HG03064 (cell line): ENCODE results near the gene RAB11FIP3.

Experiments
- ATAC-seq: cut with Tn5 transposase; IDR thresholded peaks from one replicate; pipeline ENCODE4 v1.9.1; 2021; ENCODE audit warnings: low read depth; ENCODE audit not compliant: unreplicated experiment

The RAB11FIP3 gene

DNA sequence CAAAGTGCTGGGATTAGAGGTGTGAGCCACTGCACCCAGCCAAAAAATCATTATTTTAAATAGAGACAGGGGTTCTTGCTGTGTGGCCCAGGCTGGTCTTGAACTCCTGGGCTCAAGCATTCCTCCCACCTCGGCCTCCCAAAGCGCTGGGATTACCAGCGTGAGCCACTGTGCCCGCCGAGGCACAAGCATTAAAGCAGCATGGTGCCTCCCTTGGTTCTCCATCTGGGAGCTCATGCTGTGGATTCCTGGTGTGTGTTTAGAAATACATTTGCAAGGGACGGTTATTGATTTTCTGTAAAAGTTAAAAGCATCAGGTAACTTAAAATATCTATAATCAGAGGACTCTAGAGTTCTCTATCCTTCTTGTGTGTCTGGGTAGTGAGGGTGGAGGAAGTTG is 87.4 kb downstream of the RAB11FIP3 start:
- no peak for ATAC-seq

DNA sequence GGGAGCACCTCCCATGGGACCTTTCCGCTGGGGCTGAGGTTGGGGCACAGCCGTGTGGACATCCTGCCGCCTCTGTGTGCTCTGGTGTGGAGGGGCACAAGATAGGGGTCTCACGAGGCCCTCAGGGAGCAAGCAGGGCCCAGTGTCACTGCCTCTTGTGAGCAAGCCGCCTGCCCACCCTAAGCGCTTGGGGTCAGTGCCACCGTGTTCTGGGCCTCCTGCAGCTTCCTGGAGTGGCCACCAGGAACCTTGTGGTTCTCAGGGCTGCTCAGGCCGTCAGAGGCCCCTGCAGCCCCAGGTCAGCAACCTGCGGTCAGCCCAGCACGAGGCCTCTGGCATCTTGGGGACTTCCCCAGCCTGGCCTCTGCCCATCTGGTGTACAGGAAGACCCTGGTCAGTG is 88.5 kb downstream of the RAB11FIP3 start:
- ATAC-seq = no peak

DNA sequence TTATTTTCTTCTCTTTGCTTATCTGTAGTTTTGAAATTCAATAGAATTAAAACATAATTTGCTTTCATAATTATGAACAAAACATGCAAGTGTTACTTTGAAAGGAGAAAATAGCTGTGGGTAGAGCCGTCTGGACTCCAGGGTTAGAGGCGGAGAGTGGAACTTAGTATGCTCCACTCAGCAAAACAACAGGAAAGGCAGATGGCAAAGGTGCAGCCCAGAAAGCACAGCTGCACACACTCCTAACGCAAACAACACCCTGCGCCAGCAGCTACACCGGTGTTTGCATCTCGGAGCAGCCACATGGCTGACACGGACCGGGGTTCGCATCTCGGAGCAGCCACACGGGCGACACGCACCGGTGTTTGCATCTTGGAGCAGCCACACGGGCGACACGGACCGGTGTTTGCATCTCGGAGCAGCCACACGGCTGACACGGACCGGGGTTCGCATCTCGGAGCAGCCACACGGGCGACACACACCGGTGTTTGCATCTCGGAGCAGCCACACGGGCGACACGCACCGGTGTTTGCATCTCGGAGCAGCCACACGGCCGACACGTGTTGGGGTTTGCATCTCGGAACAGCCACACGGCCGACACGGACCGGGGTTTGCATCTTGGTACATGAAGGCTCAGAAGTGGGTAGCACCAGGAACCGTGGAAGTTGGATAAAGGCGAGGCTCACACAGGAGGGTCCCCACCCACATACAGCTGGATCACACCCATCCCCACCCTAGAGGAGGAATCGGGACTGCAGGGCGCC is 89.9 kb downstream of the RAB11FIP3 start:
- ATAC-seq = no peak

DNA sequence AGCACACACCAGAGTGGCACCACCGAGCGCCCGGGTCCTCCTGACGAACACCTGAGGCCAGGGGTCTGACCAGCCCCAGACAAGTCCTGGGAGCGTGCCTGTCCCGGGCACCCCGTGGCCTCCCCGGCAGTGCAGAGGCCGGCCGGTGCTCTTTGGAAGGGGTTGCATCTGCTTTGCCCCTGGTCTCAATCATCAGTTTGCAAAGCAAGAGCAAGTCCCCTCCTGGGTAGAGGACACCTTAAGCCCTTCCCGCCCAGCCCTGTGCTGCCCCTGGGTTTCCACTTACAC is 90.4 kb downstream of the RAB11FIP3 start:
- no peak for ATAC-seq

DNA sequence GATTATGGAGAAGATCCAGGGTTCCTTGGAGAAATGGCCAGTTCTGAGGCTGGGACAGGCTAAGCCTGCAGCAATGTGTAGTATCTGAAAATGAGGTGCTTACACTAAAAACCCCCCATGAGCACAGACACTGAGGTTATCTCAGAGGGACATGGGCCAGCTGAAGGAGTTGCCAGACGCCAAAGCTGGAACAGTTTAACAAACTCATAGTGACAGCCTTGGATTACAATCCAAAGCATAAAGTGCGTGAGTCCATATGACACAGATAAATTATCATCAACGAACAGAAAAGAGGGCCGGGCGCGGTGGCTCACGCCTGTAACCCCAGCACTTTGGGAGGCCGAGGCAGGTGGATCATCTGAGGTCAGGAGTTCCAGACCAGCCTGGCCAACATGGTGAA is 90.9 kb downstream of the RAB11FIP3 start:
- ATAC-seq = no peak

DNA sequence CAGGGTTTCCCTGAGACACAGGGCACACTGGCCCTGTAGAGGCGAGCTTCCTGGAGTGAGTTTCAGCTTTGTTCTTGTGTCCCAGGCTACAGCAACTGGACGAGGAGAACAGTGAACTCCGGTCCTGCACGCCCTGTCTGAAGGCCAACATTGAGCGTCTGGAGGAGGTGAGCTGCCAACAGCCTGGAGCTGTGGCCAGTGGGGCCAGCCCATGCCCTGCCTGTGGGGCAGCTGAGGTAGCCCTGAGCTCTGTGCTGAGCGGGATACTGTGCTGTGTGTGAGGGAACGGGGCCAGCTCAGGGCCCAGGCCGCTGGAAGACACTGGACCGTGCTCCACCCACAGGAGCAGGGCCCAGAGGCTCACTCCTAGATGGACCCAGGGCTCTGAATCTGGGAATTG is 93.4 kb downstream of the RAB11FIP3 start:
- ATAC-seq = no peak

DNA sequence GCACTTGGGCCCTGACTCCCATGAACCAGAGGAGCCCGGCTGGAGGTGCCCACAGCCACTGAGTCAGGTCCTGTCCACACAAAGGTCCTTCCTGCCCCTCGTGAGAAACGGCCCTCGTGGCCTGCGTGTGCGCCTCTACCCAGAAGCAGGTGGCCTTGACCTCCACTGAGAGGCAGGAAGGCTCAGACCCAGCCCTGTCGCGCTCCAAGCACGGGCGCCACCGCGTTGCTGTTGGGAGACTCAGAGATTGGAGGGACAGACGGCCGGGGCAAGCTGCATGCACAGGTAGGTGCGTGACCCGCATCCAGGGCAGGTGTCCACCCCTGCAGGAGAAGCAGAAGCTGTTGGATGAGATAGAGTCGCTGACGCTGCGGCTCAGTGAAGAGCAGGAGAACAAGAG is 94.0 kb downstream of the RAB11FIP3 start:
- ATAC-seq = no peak

DNA sequence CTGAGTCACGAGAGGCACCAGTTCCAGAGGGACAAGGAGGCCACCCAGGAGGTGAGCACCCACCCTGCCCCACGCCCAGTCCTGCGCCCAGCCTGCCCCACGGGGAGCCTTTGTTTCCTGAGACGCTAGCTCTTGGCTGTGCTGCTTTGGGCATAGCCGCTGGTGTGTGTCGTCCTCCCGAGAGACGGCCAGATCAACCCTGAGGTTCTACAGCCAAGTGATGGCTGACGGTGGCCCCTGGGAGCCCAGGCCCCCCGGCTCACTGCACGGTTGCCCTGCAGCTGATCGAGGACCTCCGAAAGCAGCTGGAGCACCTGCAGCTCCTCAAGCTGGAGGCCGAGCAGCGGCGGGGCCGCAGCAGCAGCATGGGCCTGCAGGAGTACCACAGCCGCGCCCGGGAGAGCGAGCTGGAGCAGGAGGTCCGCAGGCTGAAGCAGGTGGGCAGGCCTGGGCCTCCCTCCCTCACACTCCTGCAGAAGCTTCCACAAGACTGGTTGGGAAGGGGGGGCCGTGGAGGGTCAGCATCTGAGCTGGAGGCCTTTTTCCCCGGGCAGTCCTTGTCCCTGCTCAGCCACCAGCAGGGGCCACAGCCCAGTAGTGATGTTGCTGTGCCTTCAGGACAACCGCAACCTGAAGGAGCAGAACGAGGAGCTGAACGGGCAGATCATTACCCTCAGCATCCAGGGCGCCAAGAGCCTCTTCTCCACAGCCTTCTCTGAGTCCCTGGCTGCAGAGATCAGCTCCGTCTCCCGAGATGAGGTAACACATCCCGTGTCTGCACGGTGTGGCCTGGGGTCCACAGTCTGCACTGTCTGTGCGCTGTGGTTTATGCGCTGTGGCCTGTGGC is 94.6 kb downstream of the RAB11FIP3 start:
- ATAC-seq = no peak

DNA sequence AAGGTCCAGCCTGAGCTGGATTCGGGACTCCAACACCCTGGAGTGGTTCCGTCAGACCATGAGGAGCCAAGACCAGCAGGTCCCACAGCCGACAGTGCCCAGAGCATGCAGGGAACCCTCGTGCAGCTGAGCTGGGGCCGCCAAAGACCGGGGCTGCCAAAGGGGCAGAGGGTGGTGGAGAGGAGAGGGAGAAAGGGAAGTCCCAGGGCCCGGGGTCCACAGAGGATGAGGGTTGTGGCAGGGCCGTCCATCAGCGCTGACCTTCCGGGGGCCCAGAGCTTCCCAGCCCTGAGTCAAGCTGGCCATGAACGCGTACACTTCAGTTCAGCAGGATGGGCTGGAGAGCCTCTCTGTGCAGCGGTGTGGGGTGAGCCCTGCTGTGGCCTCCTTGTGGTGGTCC is 95.4 kb downstream of the RAB11FIP3 start:
- ATAC-seq = no peak

DNA sequence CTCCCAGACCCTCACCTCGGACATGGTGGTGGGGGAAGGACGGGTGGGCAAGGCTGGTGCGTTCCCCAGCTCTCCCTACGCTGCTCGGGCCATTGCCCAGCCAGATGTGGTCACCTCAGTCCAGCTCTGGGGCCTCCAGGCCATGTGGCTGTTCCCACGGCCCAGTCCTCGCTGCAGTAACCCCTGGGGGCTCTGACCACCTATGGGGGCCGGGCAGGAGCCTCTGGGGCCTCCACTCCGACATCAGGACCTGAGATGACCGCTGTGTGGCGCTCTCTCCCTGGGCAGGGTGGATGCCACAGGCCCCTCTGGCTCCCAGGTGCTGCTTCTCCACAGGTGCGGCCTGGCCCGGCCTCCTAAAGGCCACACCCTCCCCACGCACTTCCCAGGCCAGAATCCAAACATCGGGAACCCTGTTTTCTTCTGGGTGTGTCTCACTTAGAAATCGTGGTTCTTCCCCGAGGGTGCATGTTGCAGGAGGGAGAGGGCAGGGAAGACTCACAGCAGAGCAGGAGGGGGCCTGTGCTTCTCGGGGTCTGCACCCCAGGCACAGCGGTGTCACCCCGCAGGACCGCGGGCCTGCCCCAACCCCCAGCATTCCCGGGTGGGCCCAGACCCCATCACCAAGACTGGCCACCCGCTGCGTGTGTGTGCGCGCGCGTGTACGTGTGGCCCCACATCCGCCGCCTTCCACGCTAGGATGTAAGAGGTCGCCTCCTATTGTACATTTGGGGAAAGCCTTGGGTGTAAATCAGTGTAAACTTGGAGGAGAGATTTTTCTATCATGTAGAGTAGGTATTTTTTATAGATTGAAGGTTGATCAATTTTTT is 96.1 kb downstream of the RAB11FIP3 start:
- no peak for ATAC-seq

DNA sequence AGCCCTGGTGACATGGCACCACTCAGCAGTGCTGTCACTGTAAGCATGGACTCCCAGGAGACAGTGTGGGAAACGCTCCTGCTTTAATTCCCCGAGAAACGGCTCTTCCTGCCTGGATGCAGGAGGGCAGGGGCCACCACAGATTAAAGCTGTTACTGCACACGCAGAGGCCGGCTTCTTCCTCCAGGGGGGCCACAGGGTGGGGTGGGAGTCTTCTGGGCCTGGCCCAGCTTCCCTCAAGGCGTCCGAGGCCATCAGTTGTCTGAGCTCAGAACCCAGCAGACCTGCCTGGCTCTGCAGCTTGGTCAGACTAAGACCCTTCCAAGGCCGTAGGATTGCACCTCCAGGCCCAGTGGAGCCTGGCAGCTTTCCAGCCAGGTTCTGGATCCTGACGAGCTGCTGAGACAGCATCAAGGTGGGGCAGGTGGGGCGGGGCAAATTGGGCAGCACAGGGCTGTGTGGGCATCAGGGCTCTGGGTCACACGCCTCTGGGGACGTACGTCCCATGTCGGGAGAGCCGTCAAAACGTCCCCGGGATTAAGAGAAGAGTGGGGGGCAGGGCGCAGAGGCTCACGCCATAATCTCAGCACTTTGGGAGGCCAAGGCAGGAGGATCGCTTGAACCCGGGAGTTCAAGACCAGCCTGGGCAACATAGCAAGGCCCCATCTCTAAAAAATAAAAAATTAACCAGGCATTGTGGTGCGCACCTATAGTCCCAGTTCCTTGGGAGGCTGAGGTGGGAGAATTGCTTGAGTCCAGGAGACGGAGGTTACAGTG is 97.1 kb downstream of the RAB11FIP3 start:
- ATAC-seq = no peak

DNA sequence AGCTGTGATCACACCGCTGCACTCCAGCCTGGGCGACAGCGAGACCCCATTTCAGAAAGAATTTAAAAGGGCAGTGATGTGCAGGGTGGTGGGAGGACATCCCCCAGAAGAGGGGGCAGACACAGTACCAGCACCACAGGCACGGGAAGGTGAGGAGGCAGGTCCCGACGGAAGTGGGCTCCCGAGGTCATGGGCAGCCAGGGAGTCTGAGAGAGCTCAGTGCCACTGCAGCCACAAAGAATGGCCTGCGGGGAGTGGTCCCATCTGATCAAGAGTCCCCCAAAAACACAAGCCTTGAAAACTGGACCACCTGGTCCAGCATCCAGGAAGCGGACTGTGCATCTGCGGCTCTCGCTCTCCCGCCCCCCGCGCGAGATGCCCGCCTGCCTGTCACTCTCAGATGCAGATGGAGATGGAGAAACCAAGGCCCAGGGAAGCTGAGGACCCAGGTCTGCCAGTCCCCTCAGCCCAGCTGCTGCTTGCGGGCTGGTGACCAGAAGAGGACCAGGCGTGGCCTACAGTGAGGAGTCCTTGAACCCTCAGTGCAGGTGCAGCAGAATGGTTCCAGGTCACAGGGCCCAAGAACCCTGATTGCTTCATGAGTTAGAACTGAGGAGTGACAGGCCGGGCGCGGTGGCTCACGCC is 97.8 kb downstream of the RAB11FIP3 start:
- ATAC-seq = no peak

DNA sequence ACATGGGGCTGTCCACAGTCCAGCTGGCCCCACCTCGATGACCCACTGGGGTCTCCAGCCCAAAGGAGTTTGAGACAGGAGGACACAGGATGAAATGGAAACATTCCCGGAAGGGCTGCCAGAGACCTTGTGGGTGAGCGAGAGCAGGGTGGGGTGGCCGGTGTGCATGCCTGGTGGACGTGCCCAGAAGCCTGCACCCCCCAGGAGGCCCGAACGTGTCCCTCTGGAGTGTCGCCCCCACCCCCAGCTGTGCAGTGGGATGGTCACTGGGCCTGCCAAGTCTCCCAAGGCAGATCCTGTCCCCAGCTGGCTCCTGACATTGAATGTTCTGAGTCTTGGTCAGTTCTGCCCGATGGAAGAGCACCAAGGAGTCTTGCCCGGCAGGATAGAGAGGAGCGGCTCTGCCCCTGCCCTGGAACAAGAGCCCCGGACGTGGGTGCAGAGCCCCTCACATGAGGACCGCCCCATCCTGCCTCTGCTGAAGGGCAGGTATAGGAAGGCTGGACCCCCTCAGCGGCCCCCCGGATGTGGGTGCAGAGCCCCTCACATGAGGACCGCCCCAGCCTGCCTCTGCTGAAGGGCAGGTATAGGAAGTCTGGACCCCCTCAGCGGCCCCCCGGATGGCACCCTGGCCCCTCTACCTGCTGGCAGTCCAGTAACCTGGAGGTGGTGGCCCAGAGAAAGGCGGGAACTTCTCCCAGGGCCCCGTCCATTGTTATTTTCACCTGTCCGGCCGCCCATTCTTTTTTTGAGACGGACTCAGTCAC is 99.0 kb downstream of the RAB11FIP3 start:
- ATAC-seq = no peak

DNA sequence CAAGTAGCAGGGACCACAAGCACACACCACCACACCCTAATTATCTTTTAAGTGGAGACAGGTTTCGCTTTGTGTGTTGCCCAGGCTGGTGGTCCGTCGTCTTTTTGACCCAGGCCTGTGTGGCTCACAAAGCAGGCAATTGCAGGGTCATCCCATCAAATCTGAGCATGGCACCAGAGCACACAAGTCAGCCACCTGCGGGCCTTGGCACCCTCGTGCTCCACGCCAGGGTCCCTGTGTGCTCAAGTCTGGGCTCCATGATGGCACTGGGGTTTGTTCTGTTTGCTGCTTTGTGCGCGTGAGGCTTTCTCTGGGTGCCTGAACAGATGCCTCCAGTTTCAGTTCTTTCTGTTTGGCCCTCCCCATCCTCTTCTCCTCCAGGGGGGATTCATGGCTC is 99.7 kb downstream of the RAB11FIP3 start:
- ATAC-seq = no peak

DNA sequence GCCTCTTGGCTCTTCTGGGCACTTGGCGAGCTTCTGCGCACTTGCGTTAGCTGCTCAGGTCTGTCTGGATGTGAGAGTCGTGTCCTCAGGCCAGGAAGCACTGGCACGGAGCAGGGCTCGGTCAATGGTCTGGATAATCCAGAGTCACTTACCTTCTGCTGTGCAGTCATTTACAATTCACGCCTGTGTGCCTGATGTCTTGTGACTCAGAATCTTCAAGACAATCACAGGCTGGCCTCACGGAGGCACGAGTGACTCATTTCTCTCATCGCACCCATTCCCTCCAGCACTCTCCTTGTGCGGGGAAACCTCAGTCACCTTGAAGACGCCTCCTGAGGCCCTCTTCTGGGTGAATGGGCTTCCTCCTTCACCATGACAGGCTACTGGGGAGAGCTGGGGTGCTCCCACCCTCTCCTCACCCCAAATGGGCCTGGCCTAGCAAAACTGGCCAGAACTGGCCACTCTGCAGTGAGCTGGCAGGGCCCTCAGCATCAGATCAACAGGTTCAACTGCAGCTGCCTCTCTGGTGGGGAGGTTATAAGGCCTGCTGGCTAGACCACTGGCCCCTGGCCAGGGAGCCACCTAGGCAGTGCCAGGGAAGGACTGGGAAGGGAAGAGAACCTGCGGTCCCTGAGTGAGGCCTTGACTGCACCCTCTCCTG is 100.2 kb downstream of the RAB11FIP3 start:
- no peak for ATAC-seq

DNA sequence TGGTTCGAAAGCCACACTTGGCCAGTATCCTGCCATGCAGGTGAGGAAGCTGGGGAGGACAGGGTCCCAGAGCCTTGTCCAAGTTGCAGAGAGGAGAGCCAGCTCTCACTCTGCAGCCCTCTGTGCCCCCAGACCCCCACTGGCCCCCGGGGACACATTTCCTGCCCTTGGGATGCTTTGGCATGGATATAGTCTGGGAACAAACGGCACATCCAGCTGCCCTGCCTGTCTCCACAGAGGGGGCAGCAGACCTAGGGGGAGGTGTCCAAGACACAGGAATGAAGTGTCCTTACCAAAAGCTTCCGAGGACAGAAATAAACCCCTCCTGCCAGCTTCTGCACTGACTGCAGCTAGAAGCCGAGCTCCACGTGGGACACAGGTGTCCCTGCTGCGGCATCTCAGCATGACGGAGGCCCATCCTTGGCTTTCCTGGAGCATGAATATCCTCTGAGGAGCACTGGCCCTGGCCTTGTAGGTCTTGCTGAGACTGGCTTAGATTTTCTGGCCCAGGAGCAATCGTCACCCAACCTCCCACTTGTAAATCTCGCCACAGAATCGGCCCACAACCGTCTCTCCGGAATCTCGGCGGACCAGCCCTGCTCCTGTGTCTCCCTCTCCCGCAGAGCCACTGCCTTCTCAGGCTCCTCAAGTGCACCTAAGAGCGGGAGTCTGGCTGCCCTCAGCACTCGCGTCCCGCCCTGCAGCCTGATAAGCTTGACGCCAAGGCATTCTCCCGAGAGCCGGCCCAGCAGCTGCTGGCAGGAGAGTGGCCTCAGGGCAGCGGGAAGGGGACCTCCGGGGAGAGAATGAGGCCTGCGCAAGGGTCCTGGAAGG is 100.9 kb downstream of the RAB11FIP3 start:
- no peak for ATAC-seq

DNA sequence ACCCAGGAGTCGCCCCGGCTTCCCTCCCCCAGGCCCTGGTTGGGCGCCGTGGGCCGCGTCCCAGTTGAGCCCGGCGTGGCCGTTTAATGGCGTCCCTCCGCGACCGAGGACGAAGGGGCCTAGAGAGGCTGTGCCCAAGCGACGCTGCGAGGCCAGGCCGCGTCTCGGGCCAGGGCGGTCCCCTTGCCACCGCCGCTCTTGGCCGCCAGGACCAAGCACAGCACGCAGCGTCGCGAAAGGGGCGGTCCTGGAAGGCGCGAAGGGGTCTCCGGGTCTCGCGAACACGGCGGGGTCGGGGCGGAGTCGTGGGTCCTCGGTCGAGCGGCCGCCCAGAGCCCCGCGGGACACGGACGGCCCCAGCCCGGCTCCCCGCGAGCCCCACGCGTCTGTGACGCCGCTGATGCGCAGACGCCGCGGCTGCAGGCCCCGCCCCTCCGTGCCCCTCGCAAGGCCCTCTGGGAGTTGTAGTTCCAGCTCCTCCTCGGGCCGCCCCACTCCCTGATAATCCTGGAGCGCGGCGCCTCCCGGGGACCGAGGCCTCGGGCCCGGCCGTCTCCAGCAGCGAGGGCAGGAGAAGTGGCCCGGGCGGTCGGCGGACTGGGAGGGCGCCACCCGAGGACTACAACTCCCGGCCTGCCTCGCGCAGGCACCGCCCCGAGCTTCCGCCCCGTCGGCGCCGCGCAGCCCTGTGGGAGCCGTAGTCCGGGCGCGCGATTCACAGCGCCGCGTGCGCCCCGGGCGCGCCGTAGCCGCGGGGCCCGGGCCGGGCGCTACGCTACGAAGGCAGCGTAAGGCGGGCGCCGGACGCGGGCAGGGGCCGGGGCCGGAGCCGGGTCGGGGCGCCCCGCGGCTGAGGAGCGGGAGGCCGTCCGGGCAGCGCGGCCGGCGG is 101.8 kb downstream of the RAB11FIP3 start, which contains the start of gene CAPN15:
Gene CAPN15 (plus strand): TSS at position 698 of the 889 bp plus-strand sequence. CDS start 19,127 bp downstream, outside the sequence.
- peak; percentile 52 for ATAC-seq
